A549 (cell line): Measurements from ENCODE around the gene FXR2. TPM values are rescaled to one million over a fixed set of nuclear protein-coding genes. Genes with fewer than 3 reads are reported as not detected.

Source experiments
- ATAC-seq, 2 experiments: fragments of 200-7000 bp in 1 of 2; fragments of >200 bp in 1 of 2; cut with Nextera tagmentation in 1 of 2; cut with Tn5 transposase in 1 of 2; 3 replicates each; pipeline versions ENCODE4 v1.8.0 to v1.9.1; 2018 to 2020; ENCODE audit warnings: mild to moderate bottlenecking in 1 of 2, moderate library complexity in 1 of 2
- CTCF ChIA-PET: fragments of 300-600 bp; sonication (Branson Sonifier 250); formaldehyde crosslinking; extraction: SDS; loops from one replicate; lab custom pipeline; 2021; ENCODE audit warnings: antibody characterized with exemption, inconsistent platforms; lab: Yijun Ruan, JAX
- POLR2A ChIA-PET: fragments of 350-600 bp; formaldehyde crosslinking; extraction: SDS; loops from one replicate; lab custom pipeline; 2021; ENCODE audit warnings: antibody characterized with exemption, inconsistent platforms; lab: Yijun Ruan, JAX
- DNase-seq, 2 experiments: peaks; one replicate each; pipeline versions ENCODE4 v3.0.0 to v3.0.0-alpha.2; 2011 to 2016; ENCODE audit warnings: low read depth in 1 of 2, low spot score in 1 of 2
- FAIRE-seq: peaks from 2 replicates; lab custom pipeline; 2011; peaks lifted over from hg19 to GRCh38; lab: Jason Lieb, UNC
- H3K27ac ChIP-seq, 2 experiments: fragments of >200 bp; sonication (Bioruptor Twin); formaldehyde crosslinking; 3 replicates each; pipeline ENCODE4 v1.5.1; 2016 to 2017
- H3K4me1 ChIP-seq: fragments of >200 bp; sonication (Bioruptor Twin); formaldehyde crosslinking; 3 replicates; pipeline ENCODE4 v1.6.1; 2016
- H3K4me2 ChIP-seq: fragments of >200 bp; sonication (Bioruptor Twin); formaldehyde crosslinking; 3 replicates; pipeline ENCODE4 v1.6.1; 2016
- H3K4me3 ChIP-seq: fragments of >200 bp; sonication (Bioruptor Twin); formaldehyde crosslinking; 3 replicates; pipeline ENCODE4 v1.5.1; 2016
- H3K9me3 ChIP-seq: fragments of >200 bp; sonication (Bioruptor Twin); formaldehyde crosslinking; 3 replicates; pipeline ENCODE4 v1.6.1; 2016
- CBX8 ChIP-seq: fragments of 200-600 bp; sonication (generic); IDR thresholded peaks from 2 replicates; pipeline ENCODE4 v1.6.1; 2016
- CHD2 ChIP-seq: fragments of 150-350 bp; IDR thresholded peaks from 2 replicates; pipeline ENCODE4 v1.6.1; 2014; ENCODE audit warnings: low read length; ENCODE audit not compliant: partially characterized antibody
- EHF ChIP-seq: fragments of 250-450 bp; sonication (Bioruptor Pico); IDR thresholded peaks from 2 replicates; pipeline ENCODE4 v1.5.0; 2020; ENCODE audit warnings: mild to moderate bottlenecking
- EHMT2 ChIP-seq: fragments of 200-600 bp; sonication (generic); IDR thresholded peaks from 2 replicates; pipeline ENCODE4 v1.6.1; 2016; ENCODE audit warnings: antibody characterized with exemption, low read depth, mild to moderate bottlenecking, moderate library complexity
- ESRRA ChIP-seq: fragments of 150-350 bp; IDR thresholded peaks from 2 replicates; pipeline ENCODE4 v1.6.1; 2014; ENCODE audit warnings: mild to moderate bottlenecking, low read length, borderline replicate concordance
- FOSB ChIP-seq: fragments of 250-450 bp; sonication (Bioruptor Pico); IDR thresholded peaks from 2 replicates; pipeline ENCODE4 v1.5.0; 2020; ENCODE audit warnings: mild to moderate bottlenecking, moderate library complexity
- FOXS1 ChIP-seq: fragments of 250-450 bp; sonication (Bioruptor Pico); IDR thresholded peaks from 2 replicates; pipeline ENCODE4 v1.5.0; 2020; ENCODE audit warnings: mild to moderate bottlenecking, moderate library complexity
- GATA3 ChIP-seq: IDR thresholded peaks from 2 replicates; pipeline ENCODE4 v1.6.1; 2012; ENCODE audit warnings: borderline replicate concordance
- HDAC2 ChIP-seq: fragments of 200-600 bp; sonication (generic); IDR thresholded peaks from 2 replicates; pipeline ENCODE4 v1.6.1; 2016
- HOXB5 ChIP-seq: fragments of 250-450 bp; sonication (Bioruptor Pico); IDR thresholded peaks from 2 replicates; pipeline ENCODE4 v1.5.0; 2020; ENCODE audit warnings: mild to moderate bottlenecking, moderate library complexity
- JUNB ChIP-seq: fragments of >200 bp; sonication (Bioruptor Twin); formaldehyde crosslinking; IDR thresholded peaks from 2 replicates; pipeline ENCODE4 v1.6.1; 2016
- KDM1A ChIP-seq: fragments of 200-600 bp; sonication (generic); IDR thresholded peaks from 2 replicates; pipeline ENCODE4 v1.6.1; 2016; ENCODE audit warnings: low read depth, mild to moderate bottlenecking
- MAFK ChIP-seq: fragments of 450-650 bp; IDR thresholded peaks from 2 replicates; pipeline ENCODE4 v1.6.1; 2014; ENCODE audit not compliant: partially characterized antibody
- MAZ ChIP-seq: fragments of 150-350 bp; IDR thresholded peaks from 2 replicates; pipeline ENCODE4 v1.6.1; 2014; ENCODE audit warnings: antibody characterized with exemption, low read depth, low read length, borderline replicate concordance
- NPAS2 ChIP-seq: fragments of 250-450 bp; sonication (Bioruptor Pico); IDR thresholded peaks from 2 replicates; pipeline ENCODE4 v1.8.0; 2022; ENCODE audit warnings: mild to moderate bottlenecking, moderate library complexity, borderline replicate concordance
- NR3C1 ChIP-seq: fragments of >200 bp; sonication (Bioruptor Twin); formaldehyde crosslinking; IDR thresholded peaks from 3 replicates; pipeline ENCODE4 v1.6.1; 2017
- POLR2A ChIP-seq: IDR thresholded peaks from 2 replicates; pipeline ENCODE4 v1.6.1; 2012; ENCODE audit warnings: mild to moderate bottlenecking, low read length
- RAD21 ChIP-seq, 2 experiments: fragments of >200 bp in 1 of 2; sonication (Bioruptor Twin) in 1 of 2; formaldehyde crosslinking in 1 of 2; IDR thresholded peaks in 1 of 2; conservative IDR thresholded peaks in 1 of 2; 2 replicates in 1 of 2; 3 replicates in 1 of 2; pipeline ENCODE4 v1.6.1; 2012 to 2018; ENCODE audit warnings: inconsistent platforms in 1 of 2
- RFX5 ChIP-seq: fragments of 450-650 bp; IDR thresholded peaks from 2 replicates; pipeline ENCODE4 v1.7.1; 2014; ENCODE audit warnings: antibody characterized with exemption, mild to moderate bottlenecking, moderate library complexity
- RNF2 ChIP-seq: fragments of 200-600 bp; sonication (generic); IDR thresholded peaks from 2 replicates; pipeline ENCODE4 v1.6.1; 2016; ENCODE audit warnings: low read depth, mild to moderate bottlenecking, antibody characterized with exemption, moderate library complexity, borderline replicate concordance
- SMC3 ChIP-seq: fragments of >200 bp; sonication (Bioruptor Twin); formaldehyde crosslinking; IDR thresholded peaks from 3 replicates; pipeline ENCODE4 v1.6.1; 2018; ENCODE audit warnings: inconsistent platforms
- SREBF2 ChIP-seq: fragments of 450-650 bp; IDR thresholded peaks from 2 replicates; pipeline ENCODE4 v1.6.1; 2014; ENCODE audit warnings: mild to moderate bottlenecking, moderate library complexity
- TP53 ChIP-seq: fragments of 250-450 bp; sonication (Bioruptor Pico); IDR thresholded peaks from 2 replicates; pipeline ENCODE4 v1.5.0; 2021; ENCODE audit warnings: mild to moderate bottlenecking, moderate library complexity
- ZC3H11A ChIP-seq: fragments of 450-650 bp; IDR thresholded peaks from 2 replicates; pipeline ENCODE4 v1.6.1; 2014; ENCODE audit warnings: antibody characterized with exemption, mild to moderate bottlenecking
- ZFP36 ChIP-seq: fragments of 450-650 bp; IDR thresholded peaks from 2 replicates; pipeline ENCODE4 v1.6.1; 2014; ENCODE audit warnings: borderline replicate concordance; ENCODE audit not compliant: partially characterized antibody
- ZNF302 ChIP-seq: fragments of 250-450 bp; sonication (Bioruptor Pico); IDR thresholded peaks from 2 replicates; pipeline ENCODE4 v1.9.0; 2021; ENCODE audit warnings: inconsistent platforms, mild to moderate bottlenecking, moderate library complexity
- ZSCAN20 ChIP-seq: fragments of 250-450 bp; sonication (Bioruptor Pico); IDR thresholded peaks from 2 replicates; pipeline ENCODE4 v1.8.0; 2022; ENCODE audit warnings: mild to moderate bottlenecking, moderate library complexity
- WGBS: methylation state at CpG from one replicate; pipeline ENCODE4 v1.1.6; 2017; ENCODE audit errors: missing lambda C conversion rate; 5-methylcytosine and 5-hydroxymethylcytosine counted together
- polyA plus RNA-seq, 4 experiments: library from polyadenylated mRNA; depleted of rRNA in 3 of 4; stranded (reverse); fragments of >200 nt; fragmentation: RNase III in 1 of 4; extraction: RNeasy Plus Mini Kit Qiagen cat#74134 plus additional on column Dnase treatment in 1 of 4; gene quantifications; 2 replicates in 3 of 4; 3 replicates in 1 of 4; pipeline ENCODE4 v1.2.3, GENCODE V29; 2011 to 2017
- TF ChIP-seq, protein P1 (sequence below): IDR thresholded peaks from 2 replicates; pipeline ENCODE4 v1.6.1; 2012; ENCODE audit warnings: low read depth, borderline replicate concordance
- TF ChIP-seq, protein P2 (sequence below): fragments of >200 bp; sonication (Bioruptor Twin); formaldehyde crosslinking; IDR thresholded peaks from 2 replicates; pipeline ENCODE4 v1.6.1; 2016
- TF ChIP-seq, protein P3 (sequence below): IDR thresholded peaks from 2 replicates; pipeline ENCODE4 v1.6.1; 2012
- TF ChIP-seq, protein P4 (sequence below): fragments of 150-350 bp; IDR thresholded peaks from 2 replicates; pipeline ENCODE4 v1.6.1; 2014; ENCODE audit warnings: low read depth, mild to moderate bottlenecking, low read length
- TF ChIP-seq, protein P5 (sequence below): fragments of 250-450 bp; sonication (Bioruptor Pico); IDR thresholded peaks from 2 replicates; pipeline ENCODE4 v1.5.0; 2021; ENCODE audit warnings: mild to moderate bottlenecking, moderate library complexity, borderline replicate concordance
- TF ChIP-seq, protein P6 (sequence below): fragments of >200 bp; sonication (Bioruptor Twin); formaldehyde crosslinking; IDR thresholded peaks from 3 replicates; pipeline ENCODE4 v1.6.1; 2016
- TF ChIP-seq, protein P7 (sequence below): fragments of >200 bp; sonication (Bioruptor Twin); formaldehyde crosslinking; IDR thresholded peaks from 3 replicates; pipeline ENCODE4 v1.5.1; 2016

Gene FXR2
- polyA plus RNA-seq, 2 of the 4 experiments (the other 2 are of a cell fraction) = 40.7 to 45.2 TPM

DNA sequence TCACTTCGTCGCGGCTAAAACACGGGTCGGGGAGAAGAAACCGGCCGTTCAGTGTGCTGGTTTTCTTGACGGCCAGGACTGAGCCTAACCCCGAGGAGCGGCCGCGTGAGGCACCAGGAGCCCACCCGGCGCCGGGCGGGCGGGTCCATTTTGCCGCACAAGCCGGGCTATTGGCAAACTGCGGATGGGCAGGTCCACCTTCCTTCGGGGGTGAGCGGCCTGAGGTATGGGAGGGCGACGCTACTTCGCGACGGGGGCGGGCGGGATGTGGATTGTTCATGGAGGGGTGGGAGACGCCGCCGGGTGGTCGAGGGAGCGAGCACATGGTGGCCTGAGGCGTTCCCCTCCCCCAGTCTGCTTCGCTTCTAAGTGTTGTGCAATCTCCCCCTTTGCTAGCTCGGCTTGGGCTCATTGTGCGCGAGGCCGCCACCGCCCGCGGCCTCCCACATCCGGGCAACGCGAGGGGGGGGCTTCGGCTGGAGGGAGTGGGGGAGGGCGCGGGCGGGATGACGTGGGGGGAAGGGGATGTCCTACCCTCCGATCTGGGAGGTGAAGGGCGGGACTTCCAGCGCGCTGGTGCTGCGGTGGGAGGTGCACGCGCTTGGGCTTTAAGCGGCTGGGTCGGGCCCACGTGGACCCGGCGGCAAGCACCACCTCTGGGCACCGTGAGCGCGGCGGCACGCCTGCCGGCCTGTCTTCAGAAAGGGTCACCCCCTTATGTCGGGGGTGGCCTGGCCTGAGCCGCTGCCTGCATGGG is 41.2 kb downstream of the FXR2 start:
- no peaks in the 10 kb centered on the region for H3K9me3 ChIP-seq
- peaks cover 48% of the 10 kb centered on the region for H3K4me1 ChIP-seq
- ATAC-seq = peak; percentile 41 to 54
- H3K4me3 ChIP-seq = peak overlapping the region; percentile 96
- FAIRE-seq = no peak
- CTCF ChIA-PET = interaction anchor here (0.7 to 4.6 kb wide), 10 partner anchors 7 to 528 kb away, joined by 3 to 30 read pairs (median 8); partner anchors contain the start of genes FXR2, MPDU1, SENP3 and SOX15
- peak overlapping the region; percentile 90 for H3K4me2 ChIP-seq
- POLR2A ChIA-PET = interaction anchor here (0.9 to 5.0 kb wide), 7 partner anchors 10 to 114 kb away, joined by 3 to 34 read pairs (median 6); partner anchors contain the start of genes MPDU1, POLR2A, SAT2 and SOX15
- 3% methylated on average over 45 of the region's 71 CpGs for WGBS
- DNase-seq = peak; percentile 91 to 92
- peak overlapping the region; percentile 96 to 97 for H3K27ac ChIP-seq
- no peak for TF ChIP-seq CBX8
- TF ChIP-seq RNF2 = no peak
- no peak for TF ChIP-seq SMC3
- TF ChIP-seq, protein P1, sequence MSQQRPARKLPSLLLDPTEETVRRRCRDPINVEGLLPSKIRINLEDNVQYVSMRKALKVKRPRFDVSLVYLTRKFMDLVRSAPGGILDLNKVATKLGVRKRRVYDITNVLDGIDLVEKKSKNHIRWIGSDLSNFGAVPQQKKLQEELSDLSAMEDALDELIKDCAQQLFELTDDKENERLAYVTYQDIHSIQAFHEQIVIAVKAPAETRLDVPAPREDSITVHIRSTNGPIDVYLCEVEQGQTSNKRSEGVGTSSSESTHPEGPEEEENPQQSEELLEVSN = no peak
- TF ChIP-seq RFX5 = no peak
- no peak for TF ChIP-seq MAFK
- TF ChIP-seq, protein P2, sequence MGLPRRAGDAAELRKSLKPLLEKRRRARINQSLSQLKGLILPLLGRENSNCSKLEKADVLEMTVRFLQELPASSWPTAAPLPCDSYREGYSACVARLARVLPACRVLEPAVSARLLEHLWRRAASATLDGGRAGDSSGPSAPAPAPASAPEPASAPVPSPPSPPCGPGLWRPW = 0 out of 2 replicates have a peak, but pooled peaks have one; percentile 26
- TF ChIP-seq RAD21 (conservative IDR thresholded peaks at IDR 0.05 in 1 of 2, IDR thresholded peaks at IDR 0.05 in 1 of 2) = no peak
- peak; percentile 64 for TF ChIP-seq CHD2
- no peak for TF ChIP-seq EHMT2
- TF ChIP-seq, protein P3, sequence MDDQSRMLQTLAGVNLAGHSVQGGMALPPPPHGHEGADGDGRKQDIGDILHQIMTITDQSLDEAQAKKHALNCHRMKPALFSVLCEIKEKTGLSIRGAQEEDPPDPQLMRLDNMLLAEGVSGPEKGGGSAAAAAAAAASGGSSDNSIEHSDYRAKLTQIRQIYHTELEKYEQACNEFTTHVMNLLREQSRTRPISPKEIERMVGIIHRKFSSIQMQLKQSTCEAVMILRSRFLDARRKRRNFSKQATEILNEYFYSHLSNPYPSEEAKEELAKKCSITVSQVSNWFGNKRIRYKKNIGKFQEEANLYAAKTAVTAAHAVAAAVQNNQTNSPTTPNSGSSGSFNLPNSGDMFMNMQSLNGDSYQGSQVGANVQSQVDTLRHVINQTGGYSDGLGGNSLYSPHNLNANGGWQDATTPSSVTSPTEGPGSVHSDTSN = no peak
- TF ChIP-seq, protein P4, sequence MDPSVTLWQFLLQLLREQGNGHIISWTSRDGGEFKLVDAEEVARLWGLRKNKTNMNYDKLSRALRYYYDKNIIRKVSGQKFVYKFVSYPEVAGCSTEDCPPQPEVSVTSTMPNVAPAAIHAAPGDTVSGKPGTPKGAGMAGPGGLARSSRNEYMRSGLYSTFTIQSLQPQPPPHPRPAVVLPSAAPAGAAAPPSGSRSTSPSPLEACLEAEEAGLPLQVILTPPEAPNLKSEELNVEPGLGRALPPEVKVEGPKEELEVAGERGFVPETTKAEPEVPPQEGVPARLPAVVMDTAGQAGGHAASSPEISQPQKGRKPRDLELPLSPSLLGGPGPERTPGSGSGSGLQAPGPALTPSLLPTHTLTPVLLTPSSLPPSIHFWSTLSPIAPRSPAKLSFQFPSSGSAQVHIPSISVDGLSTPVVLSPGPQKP = no peak
- TF ChIP-seq EHF (CRISPR knock-in tag) = 0 out of 2 replicates have a peak, but pooled peaks have one; percentile 7
- TF ChIP-seq SREBF2 = no peak
- no peak for TF ChIP-seq KDM1A
- TF ChIP-seq HOXB5 (CRISPR knock-in tag) = no peak
- no peak for TF ChIP-seq FOXS1
- no peak for TF ChIP-seq ZNF302 (CRISPR knock-in tag)
- no peak for TF ChIP-seq JUNB
- TF ChIP-seq, protein P5, sequence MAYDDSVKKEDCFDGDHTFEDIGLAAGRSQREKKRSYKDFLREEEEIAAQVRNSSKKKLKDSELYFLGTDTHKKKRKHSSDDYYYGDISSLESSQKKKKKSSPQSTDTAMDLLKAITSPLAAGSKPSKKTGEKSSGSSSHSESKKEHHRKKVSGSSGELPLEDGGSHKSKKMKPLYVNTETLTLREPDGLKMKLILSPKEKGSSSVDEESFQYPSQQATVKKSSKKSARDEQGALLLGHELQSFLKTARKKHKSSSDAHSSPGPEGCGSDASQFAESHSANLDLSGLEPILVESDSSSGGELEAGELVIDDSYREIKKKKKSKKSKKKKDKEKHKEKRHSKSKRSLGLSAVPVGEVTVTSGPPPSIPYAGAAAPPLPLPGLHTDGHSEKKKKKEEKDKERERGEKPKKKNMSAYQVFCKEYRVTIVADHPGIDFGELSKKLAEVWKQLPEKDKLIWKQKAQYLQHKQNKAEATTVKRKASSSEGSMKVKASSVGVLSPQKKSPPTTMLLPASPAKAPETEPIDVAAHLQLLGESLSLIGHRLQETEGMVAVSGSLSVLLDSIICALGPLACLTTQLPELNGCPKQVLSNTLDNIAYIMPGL = 0 out of 2 replicates have a peak, but pooled peaks have one; percentile 8
- TF ChIP-seq GATA3 = no peak; the same call in 1 of the 2 replicates
- TF ChIP-seq TP53 (CRISPR knock-in tag) = peak; percentile 9
- no peak for TF ChIP-seq ZSCAN20
- no peak for TF ChIP-seq FOSB (CRISPR knock-in tag)
- no peak for TF ChIP-seq HDAC2
- no peak for TF ChIP-seq NPAS2 (CRISPR knock-in tag)
- no peak for TF ChIP-seq POLR2A
- TF ChIP-seq, protein P6, sequence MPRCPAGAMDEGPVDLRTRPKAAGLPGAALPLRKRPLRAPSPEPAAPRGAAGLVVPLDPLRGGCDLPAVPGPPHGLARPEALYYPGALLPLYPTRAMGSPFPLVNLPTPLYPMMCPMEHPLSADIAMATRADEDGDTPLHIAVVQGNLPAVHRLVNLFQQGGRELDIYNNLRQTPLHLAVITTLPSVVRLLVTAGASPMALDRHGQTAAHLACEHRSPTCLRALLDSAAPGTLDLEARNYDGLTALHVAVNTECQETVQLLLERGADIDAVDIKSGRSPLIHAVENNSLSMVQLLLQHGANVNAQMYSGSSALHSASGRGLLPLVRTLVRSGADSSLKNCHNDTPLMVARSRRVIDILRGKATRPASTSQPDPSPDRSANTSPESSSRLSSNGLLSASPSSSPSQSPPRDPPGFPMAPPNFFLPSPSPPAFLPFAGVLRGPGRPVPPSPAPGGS = no peak
- TF ChIP-seq ZC3H11A = no peak
- peak; percentile 63; the same call in 1 of the 2 replicates for TF ChIP-seq MAZ
- TF ChIP-seq ESRRA = no peak
- no peak for TF ChIP-seq NR3C1
- no peak for TF ChIP-seq ZFP36
- TF ChIP-seq, protein P7, sequence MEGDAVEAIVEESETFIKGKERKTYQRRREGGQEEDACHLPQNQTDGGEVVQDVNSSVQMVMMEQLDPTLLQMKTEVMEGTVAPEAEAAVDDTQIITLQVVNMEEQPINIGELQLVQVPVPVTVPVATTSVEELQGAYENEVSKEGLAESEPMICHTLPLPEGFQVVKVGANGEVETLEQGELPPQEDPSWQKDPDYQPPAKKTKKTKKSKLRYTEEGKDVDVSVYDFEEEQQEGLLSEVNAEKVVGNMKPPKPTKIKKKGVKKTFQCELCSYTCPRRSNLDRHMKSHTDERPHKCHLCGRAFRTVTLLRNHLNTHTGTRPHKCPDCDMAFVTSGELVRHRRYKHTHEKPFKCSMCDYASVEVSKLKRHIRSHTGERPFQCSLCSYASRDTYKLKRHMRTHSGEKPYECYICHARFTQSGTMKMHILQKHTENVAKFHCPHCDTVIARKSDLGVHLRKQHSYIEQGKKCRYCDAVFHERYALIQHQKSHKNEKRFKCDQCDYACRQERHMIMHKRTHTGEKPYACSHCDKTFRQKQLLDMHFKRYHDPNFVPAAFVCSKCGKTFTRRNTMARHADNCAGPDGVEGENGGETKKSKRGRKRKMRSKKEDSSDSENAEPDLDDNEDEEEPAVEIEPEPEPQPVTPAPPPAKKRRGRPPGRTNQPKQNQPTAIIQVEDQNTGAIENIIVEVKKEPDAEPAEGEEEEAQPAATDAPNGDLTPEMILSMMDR = no peak
